Measurements from ENCODE around the gene BCL2L1.
"Not testable (repeated sequence)": the region's sequence is repeated elsewhere in the genome, so short reads cannot be mapped to it uniquely, and the experiment has no call there.

Gene BCL2L1

DNA sequence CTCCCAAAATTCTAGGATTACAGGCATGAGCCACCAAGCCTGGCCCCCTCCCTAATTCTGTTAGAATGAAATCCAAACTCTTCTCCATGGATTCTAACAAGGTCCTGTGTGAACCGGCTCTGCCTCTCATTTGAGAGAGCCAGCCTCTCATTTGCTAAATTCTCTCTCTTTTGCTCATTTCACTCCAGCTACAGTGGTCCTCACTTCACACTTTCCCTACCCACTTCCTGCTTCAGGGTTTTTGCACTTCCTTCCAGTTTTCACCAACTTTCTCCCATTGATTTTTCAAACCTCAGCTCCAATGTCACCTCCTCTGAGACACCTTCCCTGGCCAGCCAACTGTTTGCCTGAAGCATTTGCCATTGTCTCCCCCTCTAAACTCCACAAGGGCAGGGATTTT is 79.8 kb downstream of the BCL2L1 start:
- DNase-seq: no peak

DNA sequence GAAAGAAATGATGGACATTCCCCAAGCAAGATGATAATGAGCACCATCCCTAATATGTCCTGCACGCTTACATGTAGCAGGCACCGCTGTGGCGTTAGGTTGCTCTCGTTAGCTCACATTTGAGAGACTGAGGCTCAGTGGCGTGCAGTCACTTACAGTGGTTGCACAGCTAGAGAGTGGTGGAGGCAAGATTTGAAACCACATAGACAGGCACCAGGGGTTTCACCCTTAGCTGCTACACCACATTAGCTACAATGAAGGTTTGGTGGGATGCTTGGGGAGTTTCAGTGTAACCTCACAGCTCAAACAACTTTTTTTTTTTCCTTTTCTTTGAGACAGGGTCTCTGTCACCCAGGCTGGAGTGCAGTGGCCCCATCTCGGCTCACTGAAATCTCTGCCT is 81.3 kb downstream of the BCL2L1 start:
- no peak for DNase-seq

DNA sequence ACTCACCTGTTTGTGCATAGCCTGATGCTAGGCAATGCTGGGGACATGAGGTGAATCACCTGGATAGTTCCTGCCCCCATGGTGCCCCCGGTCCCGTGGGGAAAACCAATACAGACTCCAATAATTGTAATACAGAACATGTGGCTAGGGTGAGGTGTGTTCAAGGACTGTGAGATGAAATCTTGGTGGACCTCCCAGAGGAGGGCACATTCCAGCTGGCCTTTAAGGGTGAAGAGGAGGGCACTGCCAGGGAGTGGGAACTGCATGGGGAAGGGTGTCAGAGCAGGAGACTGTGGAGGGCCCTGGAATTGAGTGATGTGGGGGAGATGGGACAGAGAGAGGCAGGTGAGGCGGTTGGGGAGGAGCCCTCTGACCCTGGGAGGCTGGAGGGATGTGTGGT is 82.4 kb downstream of the BCL2L1 start:
- DNase-seq: no peak

DNA sequence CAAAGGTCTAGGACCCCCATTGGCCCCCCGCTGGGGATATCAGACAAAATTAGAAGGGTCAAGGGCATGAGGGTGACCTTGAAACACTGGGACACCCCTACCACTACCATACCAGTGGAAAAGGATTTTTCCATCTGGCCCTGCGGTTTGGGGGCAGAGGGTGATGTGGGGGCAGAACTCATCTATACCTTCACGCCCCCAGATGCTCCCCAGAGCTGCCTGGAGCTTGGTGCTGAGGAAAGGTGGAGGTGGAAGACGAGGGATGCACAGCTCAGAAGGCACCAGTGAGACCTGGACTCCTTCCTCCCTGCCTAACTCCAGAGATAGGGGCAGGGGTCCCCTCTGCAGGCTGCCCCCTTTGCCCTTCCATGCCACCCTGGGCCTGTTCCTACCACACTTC is 83.9 kb downstream of the BCL2L1 start:
- DNase-seq: no peak

DNA sequence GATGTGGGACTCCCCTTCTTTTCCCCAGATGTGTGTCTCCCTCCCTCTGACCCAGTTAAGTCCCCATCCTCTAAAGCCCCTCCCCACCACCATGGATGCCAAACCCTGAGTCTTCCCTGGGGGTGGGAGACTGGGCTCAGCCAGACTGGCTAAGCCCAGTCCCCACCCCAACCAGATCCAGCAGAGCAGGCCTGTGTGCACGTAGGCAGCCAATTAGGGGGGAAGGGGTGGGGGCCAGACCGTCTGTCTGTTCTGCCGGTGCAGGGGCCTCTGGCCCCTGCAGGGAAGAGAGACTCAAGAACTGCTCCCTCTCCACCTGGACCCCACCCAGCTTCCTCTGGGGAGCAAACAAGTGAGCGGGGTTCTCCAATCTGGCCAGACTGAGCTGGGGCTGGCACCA is 84.4 kb downstream of the BCL2L1 start:
- no peak for DNase-seq

DNA sequence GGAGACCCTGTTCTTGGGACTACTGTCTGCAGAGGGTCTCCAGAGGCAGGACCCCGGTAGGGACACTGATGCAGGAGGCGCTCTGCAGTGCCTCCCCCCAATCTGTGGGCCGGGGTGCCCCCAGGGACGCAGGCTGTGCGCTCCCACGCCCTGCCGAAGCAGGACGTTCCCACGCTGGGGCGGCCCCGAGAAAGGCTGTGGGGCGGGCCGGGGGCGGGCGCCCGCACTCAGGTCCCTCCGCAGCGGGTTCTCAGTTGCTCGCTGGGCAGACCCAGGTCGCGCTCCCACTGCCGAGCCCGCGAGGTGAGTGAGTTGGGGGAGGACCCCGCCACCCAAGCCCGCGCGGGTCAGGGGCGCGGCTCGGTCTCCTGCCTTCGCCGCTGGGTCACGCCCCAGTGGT is 85.0 kb downstream of the BCL2L1 start, which contains the start of gene COX4I2:
COX4I2 (plus strand) TSS at position 253 of the 400 bp plus-strand sequence. CDS start 1,106 bp downstream, outside the sequence.
- DNase-seq: no peak

DNA sequence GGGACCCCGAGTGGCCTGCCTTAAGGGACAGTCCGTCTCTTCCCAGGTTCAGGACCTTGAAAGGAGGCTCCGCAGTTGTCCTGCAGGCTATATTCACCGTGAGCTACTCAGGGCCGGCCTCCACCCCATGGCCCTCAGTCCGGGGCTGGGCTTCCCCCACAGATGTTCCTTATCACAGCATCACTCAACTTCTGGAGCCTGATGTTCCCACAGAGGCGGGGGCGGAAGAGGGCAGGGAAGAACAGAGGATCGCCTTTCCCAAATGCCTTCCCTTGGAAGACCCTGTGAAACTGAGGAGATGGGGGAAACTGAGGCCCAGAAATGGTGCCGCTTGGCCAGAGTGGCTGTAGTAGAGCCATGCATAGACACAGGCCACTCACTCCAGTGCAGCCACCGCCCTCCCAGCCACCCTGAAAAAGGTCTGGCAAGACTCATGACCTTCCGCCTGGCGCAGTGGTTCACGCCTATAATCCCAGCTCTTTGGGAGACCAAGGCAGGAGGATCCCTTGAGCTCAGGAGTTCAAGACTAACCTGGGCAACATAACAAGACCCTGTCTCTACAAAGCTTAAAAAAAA is 89.2 kb downstream of the BCL2L1 start:
- no peak for DNase-seq

DNA sequence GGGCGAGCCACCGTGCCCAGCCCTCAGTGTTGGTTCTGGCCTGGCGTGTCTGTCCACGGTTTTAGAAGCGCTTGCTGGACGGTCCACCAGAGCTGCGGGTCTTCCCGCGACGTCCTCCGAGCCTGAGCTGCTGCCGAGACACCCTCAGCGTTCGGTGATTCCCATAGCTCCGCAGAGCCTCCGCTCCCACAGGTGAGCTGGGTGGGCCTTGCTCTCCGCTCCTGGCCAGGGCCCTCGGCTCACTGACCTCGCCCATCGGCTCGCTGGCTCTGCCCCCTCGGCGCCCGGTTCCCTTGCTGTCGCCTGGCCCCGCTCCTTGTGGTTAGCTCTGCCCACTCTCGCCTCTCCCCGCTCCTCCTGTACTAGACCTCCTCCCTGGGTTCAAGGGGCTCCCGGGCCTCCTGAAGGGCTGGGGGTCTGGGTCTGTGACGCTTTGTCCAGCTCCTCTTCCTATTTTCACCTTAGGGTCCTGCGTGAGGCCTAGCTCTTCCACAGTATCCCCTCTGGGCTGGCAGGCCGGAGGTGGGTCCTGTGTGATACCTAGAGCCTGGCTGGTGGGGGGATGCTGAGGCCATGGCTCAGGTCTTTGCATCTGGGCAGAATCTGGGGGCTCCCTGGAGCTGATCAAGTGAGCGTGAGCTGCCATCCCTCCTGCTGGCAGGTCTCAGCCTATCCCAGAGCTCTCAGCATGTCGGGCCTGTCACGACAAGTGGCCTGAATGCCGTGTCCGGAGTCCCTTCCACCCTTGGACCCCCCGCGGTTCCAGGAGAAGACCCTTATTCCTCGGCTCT is 89.9 kb downstream of the BCL2L1 start:
- DNase-seq: no peak

DNA sequence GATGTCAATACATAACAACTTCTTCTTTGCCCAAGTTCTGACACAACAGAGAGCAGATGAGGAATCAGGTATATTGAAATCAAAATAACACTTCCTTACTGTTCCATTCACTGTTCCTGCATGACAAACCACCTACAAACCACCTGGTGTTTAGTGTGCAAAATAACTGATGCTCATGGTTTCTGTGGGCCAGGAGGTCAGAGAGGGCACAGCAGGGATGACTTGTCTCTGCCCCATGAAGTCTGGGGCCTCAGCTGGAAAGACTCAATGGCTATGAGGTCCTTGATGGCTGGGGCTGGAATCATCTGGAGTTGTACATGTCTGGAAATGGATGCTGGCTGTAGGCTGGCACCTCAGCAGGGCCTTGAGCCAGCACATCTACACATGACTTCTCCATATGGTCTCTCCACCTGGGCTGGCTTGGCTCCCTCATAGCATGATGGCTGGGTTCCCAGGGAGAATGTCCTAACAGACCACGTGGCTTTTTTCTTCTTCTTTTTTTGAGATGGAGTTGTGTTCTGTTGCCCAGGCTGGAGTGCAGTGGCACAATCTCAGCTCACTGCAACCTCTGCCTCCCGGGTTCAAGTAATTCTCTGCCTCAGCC is 92.4 kb downstream of the BCL2L1 start:
- no peak for DNase-seq

DNA sequence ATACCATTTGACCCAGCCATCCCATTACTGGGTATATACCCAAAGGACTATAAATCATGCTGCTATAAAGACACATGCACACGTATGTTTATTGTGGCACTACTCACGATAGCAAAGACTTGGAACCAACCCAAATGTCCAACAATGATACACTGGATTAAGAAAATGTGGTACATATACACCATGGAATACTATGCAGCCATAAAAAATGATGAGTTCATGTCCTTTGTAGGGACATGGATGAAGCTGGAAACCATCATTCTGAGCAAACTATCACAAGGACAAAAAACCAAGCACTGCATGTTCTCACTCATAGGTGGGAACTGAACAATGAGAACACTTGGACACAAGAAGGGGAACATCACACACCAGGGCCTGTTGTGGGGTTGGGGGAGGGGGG is 94.6 kb downstream of the BCL2L1 start:
- not testable (repeated sequence) for DNase-seq

DNA sequence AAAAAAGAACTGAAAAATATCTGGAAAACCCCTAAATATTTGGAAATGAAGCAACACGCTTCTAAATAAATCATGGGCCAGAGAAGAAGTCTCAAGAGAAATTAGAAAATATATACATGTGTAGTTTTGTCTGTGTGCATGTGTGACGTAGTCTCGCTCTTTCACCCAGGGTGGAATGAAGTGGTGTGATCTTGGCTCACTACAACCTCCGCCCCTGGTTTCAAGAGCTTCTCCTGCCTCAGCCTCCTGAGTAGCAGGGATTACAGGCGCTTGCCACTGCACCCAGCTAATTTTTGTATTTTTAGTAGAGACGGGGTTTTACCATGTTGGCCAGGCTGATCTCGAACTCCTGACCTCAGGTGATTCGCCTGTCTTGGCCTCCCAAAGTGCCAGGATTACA is 96.1 kb downstream of the BCL2L1 start:
- not testable (repeated sequence) for DNase-seq

DNA sequence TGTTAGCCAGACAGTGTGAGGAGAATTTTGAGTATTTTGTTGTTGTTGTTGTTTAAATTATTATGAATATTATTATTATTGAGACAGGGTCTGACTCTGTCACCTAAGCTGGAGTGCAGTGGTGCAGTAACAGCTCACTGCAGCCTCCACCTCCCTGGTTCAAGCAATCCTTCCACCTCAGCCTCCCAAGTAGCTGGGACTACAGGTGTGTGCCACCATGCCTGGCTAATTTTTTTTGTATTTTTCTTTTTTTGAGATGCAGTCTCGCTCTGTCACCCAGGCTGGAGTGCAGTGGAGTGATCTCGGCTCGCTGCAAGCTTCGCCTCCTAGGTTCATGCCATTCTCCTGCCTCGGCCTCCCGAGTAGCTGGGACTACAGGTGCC is 99.6 kb downstream of the BCL2L1 start:
- DNase-seq: not testable (repeated sequence)

DNA sequence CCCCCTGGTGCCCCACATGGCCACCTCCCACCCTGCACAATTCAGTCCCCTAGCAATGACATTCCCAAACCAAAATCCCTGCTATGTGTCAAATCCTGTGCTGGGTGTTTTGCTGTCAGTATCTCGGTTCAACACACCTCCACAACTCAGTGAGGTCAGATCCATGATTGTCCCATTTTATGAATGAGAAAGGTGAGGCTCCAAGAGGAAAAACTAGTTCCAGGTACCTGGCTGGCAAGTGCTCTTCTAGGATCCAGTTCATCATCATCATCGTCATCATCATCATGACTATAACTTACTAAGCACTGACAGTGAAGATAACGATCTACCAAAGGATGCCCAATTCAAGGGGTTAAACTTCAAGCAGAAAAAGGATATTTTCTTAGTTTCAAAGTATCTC is 102.4 kb downstream of the BCL2L1 start:
- DNase-seq: no peak

DNA sequence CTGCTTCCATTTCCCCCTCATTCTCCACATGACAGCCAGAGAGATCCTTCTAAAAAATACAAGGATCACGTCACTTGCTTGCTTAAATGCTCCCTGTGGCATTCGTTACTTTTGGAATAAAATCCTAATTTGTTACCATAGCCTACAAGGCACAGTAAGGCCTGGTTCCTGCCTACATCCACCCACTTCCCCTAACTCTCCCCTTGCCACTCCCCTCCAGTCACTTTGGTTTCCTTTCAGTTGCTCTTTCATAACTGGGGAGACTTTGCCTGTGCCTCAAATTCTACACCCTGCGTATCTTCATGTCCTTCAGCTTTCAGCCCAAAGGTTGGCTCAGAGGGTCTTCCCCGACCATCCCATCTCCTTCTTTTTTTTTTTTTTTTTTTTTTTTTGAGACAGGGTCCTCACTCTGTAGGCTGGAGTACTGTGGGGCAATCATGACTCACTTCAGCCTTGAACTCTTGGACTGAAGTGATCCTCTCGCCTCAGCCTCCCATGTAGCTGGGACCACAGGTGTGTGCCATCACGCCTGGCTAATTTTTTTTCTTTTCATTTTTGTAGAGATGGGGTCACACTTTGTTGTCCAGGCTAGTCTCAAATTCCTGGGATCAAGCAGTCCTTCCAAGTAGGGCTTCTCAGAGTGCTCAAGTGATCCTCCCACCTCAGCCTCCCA is 105.1 kb downstream of the BCL2L1 start:
- DNase-seq: no peak

DNA sequence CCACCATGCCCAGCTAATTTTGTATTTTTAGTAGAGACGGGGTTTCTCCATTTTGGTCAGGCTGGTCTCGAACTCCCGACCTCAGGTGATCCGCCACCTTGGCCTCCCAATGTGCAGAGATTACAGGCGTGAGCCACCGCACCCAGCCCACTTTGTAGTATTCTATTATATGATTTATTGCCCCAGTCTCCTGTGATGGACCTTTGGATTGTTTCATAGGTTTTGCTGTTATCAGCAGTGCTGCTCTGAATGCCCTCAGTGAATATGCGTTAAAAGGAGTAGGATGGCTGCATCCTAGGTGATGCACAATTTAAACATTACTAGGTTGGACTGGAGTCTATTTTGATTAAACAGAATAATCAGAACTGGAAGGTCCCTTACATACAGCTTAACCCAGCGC is 107.3 kb downstream of the BCL2L1 start:
- no peak for DNase-seq

All from amniotic stem cell (primary cell).